WI38 (cell line): Measurements from ENCODE around the gene CDK14.

Source experiments
- H3K4me3 ChIP-seq: 2 replicates; pipeline ENCODE4 v1.5.1; 2011; ENCODE audit warnings: low read depth, mild to moderate bottlenecking, control low read depth, low read length
- TF ChIP-seq, protein P1 (sequence below): IDR thresholded peaks from 2 replicates; pipeline ENCODE4 v1.5.1; 2012; ENCODE audit warnings: low read depth, mild to moderate bottlenecking, control low read depth, low read length

Gene CDK14

DNA sequence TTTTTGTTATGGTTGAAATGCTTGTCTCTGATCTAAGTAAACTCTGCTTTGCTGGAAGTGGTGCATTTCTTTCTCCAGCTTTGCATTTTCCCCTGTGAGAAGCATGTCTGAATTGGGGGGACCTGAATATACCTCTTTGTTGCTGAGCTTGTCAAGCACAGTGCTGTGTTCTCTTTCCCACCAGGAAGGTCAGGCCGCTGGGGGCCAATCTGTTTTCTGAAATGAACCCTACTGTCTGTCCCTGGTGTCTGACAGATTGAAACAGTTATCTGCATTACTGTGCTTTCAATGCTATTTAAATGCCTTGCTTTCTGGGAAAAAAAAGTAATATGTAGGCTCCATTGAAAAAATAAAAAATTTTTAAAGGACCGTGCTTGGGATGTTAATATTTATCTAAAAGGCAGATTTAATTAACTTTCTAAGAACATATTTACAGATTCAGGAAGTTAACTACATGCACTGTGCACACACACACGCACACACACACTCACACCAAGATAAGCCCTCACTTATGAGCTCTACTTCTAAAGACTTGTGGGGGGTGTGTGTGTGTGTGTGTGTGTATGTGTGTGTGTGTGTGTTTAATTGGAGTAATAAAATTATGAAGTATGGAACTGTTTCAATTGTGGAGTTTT lies 541.1 kb downstream of the CDK14 start:
- TF ChIP-seq, protein P1, sequence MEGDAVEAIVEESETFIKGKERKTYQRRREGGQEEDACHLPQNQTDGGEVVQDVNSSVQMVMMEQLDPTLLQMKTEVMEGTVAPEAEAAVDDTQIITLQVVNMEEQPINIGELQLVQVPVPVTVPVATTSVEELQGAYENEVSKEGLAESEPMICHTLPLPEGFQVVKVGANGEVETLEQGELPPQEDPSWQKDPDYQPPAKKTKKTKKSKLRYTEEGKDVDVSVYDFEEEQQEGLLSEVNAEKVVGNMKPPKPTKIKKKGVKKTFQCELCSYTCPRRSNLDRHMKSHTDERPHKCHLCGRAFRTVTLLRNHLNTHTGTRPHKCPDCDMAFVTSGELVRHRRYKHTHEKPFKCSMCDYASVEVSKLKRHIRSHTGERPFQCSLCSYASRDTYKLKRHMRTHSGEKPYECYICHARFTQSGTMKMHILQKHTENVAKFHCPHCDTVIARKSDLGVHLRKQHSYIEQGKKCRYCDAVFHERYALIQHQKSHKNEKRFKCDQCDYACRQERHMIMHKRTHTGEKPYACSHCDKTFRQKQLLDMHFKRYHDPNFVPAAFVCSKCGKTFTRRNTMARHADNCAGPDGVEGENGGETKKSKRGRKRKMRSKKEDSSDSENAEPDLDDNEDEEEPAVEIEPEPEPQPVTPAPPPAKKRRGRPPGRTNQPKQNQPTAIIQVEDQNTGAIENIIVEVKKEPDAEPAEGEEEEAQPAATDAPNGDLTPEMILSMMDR = no peak

DNA sequence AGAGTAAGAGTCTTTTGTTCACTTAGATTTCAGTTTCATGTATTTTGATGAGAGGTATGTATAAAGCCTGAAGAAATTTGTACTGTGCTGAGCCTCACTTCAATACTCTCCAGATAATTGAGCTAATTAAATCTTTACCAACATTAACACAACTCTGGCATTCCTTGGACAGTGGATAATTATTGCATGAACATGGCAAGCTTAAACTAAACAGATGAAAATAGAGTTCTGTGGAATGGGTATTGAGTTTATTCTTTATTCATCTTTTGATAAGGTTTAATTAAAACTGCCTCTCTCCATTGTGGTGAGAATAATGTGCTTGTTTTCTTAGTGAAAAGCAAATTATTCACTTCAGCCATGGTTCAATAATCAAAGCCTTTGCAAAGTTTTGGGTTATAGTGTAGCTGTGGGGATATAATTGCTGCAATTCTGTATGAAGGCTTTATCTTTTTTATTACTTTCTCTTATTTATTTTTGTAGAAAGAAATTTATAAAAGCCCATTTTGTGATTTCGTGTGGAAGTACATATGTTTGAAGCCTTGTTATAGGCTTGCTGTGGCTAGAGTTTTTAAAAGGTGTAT lies 541.8 kb downstream of the CDK14 start:
- no peak overlapping the region for H3K4me3 ChIP-seq
- TF ChIP-seq, protein P1 = no peak

More for the DNA sequence above, 541.1 kb downstream of the CDK14 start:
- no peak overlapping the region for H3K4me3 ChIP-seq

DNA sequence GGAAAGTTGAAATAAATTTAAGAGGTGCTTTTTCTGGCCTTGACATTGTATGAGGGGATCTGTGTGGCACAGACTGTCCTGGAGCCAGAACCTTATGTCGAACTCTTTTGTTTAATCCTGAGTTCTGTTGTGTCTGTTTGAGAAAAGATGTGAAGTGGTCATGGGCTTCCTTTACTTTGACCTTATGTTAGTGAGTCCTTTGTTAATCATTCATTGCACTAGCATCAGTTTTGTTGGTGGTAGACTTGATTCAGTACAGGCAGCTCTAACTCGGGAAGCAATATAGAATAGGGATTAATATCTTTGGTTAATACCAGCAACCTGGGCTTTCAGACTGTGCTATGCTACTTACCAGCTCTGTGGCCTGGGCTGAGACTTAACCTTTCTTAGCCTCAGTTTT lies 544.2 kb downstream of the CDK14 start:
- no peak overlapping the region for H3K4me3 ChIP-seq
- TF ChIP-seq, protein P1 = no peak

DNA sequence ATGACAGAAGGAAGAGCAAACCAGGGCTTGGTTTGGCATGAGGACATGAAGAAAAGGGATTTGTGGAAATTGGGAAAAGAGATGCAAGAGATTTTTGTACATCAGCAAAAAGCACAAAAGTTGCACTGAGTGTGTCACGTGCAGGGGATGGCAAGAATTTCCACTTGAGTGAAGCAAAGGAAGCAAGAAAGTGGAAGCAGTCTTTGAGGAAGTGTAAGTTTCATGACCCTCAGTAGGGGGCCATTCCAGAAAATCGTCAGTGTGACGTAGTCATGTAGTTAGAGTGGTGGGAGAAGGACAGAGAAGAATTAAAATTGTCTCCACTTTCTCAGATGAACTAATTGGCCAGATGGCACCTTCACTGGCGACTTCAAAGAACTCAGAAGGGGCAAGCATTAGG lies 544.9 kb downstream of the CDK14 start:
- no peak overlapping the region for H3K4me3 ChIP-seq
- TF ChIP-seq, protein P1 = no peak

DNA sequence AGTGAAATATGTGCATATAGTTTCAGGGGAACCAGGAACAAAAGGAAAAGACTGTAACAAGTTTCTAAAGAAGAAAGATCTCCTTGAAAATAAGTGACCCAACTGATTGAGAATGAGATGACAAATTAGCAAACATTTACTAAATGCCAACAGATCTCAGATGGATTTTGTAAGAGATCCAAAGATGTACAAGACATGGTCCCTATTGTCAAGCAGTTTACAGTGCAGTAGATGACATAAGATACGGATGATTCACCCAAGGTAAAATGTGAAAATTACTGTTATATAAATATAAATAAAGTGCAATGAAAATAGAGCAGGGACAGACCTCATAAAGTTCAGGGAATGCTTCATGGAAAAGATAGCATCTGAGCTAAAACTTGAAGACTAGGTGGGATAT lies 546.6 kb downstream of the CDK14 start:
- no peak overlapping the region for H3K4me3 ChIP-seq
- TF ChIP-seq, protein P1 = no peak

DNA sequence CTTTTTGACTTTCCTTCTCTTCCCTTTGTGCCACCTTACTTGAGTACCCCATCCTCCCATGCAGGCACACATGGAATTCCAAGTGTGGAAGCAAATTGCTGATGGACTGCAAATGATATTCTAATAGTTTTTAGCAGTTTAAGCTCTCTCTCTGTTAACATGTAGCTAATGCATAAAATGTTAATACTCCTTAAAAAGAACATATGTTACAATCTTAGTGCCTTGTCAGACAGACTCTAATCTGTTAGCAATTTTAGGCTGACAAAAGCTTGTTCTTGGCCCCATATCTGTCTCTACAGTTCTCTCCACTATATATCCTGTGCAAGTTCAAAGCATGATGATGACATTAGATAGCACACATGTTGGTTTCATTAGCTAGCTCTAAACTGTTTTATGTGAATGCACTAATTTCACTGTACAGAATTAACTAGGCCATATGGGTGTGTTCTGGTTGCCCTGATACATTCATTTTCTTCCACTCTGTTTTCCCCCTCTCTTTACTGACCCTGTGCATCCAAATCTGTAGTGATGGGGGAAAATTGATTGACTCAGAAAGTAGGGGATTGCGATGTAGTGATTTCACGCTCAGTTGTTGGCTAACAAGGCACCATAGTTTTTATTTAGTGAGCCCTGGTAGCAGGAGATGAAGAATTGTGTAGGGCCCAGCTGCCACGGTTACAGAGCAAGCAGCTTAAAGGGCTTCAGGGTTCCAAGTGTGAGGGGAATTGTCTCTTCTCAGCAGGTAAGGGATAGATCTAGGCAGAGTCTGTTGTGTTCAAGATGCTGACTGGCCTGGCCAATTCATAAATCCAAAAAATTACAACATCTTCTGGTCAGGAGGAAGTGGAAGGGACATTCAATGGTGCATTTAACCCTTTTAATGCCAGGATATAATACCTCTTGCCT lies 553.5 kb downstream of the CDK14 start:
- no peak overlapping the region for H3K4me3 ChIP-seq
- TF ChIP-seq, protein P1 = no peak

DNA sequence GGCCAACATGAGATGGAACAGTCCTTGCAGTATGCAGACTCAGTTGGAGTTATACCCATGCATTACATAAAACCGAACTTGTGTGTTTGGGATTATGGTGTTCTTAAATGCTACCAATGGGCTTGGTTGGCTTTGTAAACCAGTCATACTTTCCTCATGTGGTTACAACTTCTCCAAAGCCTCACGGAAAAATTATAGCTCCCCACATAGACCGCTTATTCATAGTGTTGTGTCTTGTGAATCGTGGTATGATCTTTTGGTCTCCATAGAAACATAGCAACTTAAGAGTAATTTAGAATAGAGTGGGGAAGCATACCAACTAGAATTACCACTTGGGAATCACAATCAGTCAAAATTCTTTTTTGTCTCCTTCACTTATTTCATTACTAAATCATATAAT lies 555.8 kb downstream of the CDK14 start:
- TF ChIP-seq, protein P1 = no peak
- no peak overlapping the region for H3K4me3 ChIP-seq
